B cell (primary cell): ENCODE results near the gene ACAA2. TPM values are rescaled to one million over a fixed set of nuclear protein-coding genes. Genes with fewer than 3 reads are reported as not detected.

ENCODE experiments used
- ATAC-seq: fragments of 200-7000 bp; cut with Tn5 transposase; one replicate; pipeline ENCODE4 v1.10.0; 2021; ENCODE audit warnings: low read depth, mild to moderate bottlenecking, moderate number of reproducible peaks, moderate library complexity
- CTCF ChIA-PET: fragments of 350-600 bp; sonication (Branson Sonifier 250); formaldehyde crosslinking; loops from one replicate; lab custom pipeline; 2021; ENCODE audit warnings: antibody characterized with exemption, inconsistent platforms; lab: Charles Lee
- POLR2A ChIA-PET: fragments of 350-600 bp; sonication (Branson Sonifier 250); formaldehyde crosslinking; loops from one replicate; lab custom pipeline; 2021; ENCODE audit warnings: antibody characterized with exemption; lab: Charles Lee
- DNase-seq: peaks from one replicate; pipeline ENCODE4 v3.0.0; 2013
- H2AFZ ChIP-seq: 2 replicates; pipeline ENCODE4 v1.6.1; 2012; ENCODE audit warnings: mild to moderate bottlenecking, low read depth, low read length; ENCODE audit not compliant: insufficient read depth, poor library complexity, severe bottlenecking
- H3K27ac ChIP-seq, 2 donors: 1 replicate in 1 of 2; 2 replicates in 1 of 2; pipeline ENCODE4 v1.5.1; 2012 to 2013; ENCODE audit warnings: low read length in 2 of 2, mild to moderate bottlenecking in 2 of 2, moderate library complexity in 1 of 2
- H3K27me3 ChIP-seq, 4 experiments: fragments of 200-600 bp in 1 of 4; sonication (generic) in 1 of 4; replicated peaks in 1 of 4; 1 replicate in 2 of 4; 2 replicates in 2 of 4; pipeline versions ENCODE4 v1.6.1 to v1.7.0; 2013 to 2016; ENCODE audit warnings: low read length in 3 of 4, mild to moderate bottlenecking in 2 of 4, mixed read lengths in 1 of 4, moderate library complexity in 1 of 4; ENCODE audit not compliant: insufficient read depth in 4 of 4, control insufficient read depth in 3 of 4; ENCODE audit errors: control extremely low read depth in 1 of 4
- H3K36me3 ChIP-seq, 2 experiments: replicated peaks in 1 of 2; 1 replicate in 1 of 2; 2 replicates in 1 of 2; pipeline versions ENCODE4 v1.6.1 to v1.7.1; 2013; ENCODE audit warnings: low read length in 1 of 2; ENCODE audit not compliant: insufficient read depth in 2 of 2, control insufficient read depth in 1 of 2; ENCODE audit errors: control extremely low read depth in 1 of 2, extremely low read depth in 1 of 2
- H3K4me1 ChIP-seq, 2 donors: fragments of 200-600 bp in 1 of 2; sonication (generic) in 1 of 2; 1 replicate in 1 of 2; 2 replicates in 1 of 2; pipeline versions ENCODE4 v1.5.1 to v1.6.1; 2013 to 2017; ENCODE audit warnings: low read length in 2 of 2; ENCODE audit not compliant: control insufficient read depth in 2 of 2, insufficient read depth in 2 of 2
- H3K4me2 ChIP-seq: replicated peaks from 2 replicates; pipeline ENCODE3; 2012; ENCODE audit warnings: mild to moderate bottlenecking, low read depth, low read length; ENCODE audit not compliant: poor library complexity, severe bottlenecking
- H3K4me3 ChIP-seq, 5 experiments: fragments of 200-600 bp in 1 of 5; sonication (generic) in 1 of 5; 1 replicate in 3 of 5; 2 replicates in 2 of 5; pipeline versions ENCODE4 v1.5.1 to v1.7.0; 2011 to 2016; ENCODE audit warnings: low read length in 4 of 5, mild to moderate bottlenecking in 4 of 5, low read depth in 2 of 5, control low read depth in 1 of 5, moderate library complexity in 1 of 5; ENCODE audit not compliant: insufficient read depth in 1 of 5; ENCODE audit errors: control extremely low read depth in 1 of 5, extremely low read depth in 1 of 5
- H3K79me2 ChIP-seq: fragments of 200-600 bp; sonication (generic); one replicate; pipeline ENCODE4 v1.6.0; 2016; ENCODE audit warnings: low read length; ENCODE audit not compliant: control insufficient read depth, insufficient read depth
- H3K9ac ChIP-seq: fragments of 200-600 bp; sonication (generic); 2 replicates; pipeline ENCODE4 v1.6.1; 2017; ENCODE audit warnings: mild to moderate bottlenecking, low read length, moderate library complexity
- H3K9me3 ChIP-seq, 3 donors: one replicate each; pipeline versions ENCODE4 v1.6.1 to v1.7.1; 2013; ENCODE audit warnings: low read length in 2 of 3; ENCODE audit not compliant: control insufficient read depth in 2 of 3, insufficient read depth in 1 of 3; ENCODE audit errors: control extremely low read depth in 1 of 3
- H4K20me1 ChIP-seq: 2 replicates; pipeline ENCODE4 v1.6.0; 2012; ENCODE audit warnings: mild to moderate bottlenecking, low read length; ENCODE audit not compliant: insufficient read depth, control insufficient read depth, poor library complexity, severe bottlenecking
- H3K27ac Mint-ChIP-seq: one replicate; pipeline ENCODE4 v1.8.0; 2021; ENCODE audit warnings: mixed read lengths
- H3K27me3 Mint-ChIP-seq: one replicate; pipeline ENCODE4 v1.8.0; 2021; ENCODE audit warnings: mixed read lengths
- H3K4me1 Mint-ChIP-seq: one replicate; pipeline ENCODE4 v1.8.0; 2021; ENCODE audit warnings: mixed read lengths
- H3K4me3 Mint-ChIP-seq: one replicate; pipeline ENCODE4 v1.8.0; 2021; ENCODE audit warnings: mixed read lengths
- H3K9me3 Mint-ChIP-seq: one replicate; pipeline ENCODE4 v1.8.0; 2022; ENCODE audit warnings: mixed read lengths; ENCODE audit not compliant: insufficient read depth
- CTCF ChIP-seq: fragments of 200-600 bp; IDR thresholded peaks from one replicate; pipeline ENCODE4 v1.8.0; 2022; ENCODE audit warnings: antibody characterized with exemption, mild to moderate bottlenecking
- EZH2 ChIP-seq: IDR thresholded peaks from 2 replicates; pipeline ENCODE4 v1.6.1; 2012; ENCODE audit warnings: borderline replicate concordance, low read depth, mild to moderate bottlenecking, moderate library complexity, low read length; ENCODE audit not compliant: insufficient read depth, poor library complexity, severe bottlenecking
- WGBS: methylation state at CpG from one replicate; pipeline ENCODE4 v1.1.5; 2013; ENCODE audit warnings: missing lambda C conversion rate; ENCODE audit not compliant: insufficient coverage; 5-methylcytosine and 5-hydroxymethylcytosine counted together
- intact Hi-C: fragments of 100-400 bp; cut with micrococcal nuclease; formaldehyde crosslinking; loops from one replicate; pipeline ENCODE4 v1.10.0; 2022
- polyA plus RNA-seq: library from polyadenylated mRNA; depleted of rRNA; stranded (reverse); fragments of >200 nt; gene quantifications from 2 replicates; pipeline ENCODE4 v1.2.3, GENCODE V29; 2012
- total RNA-seq, 2 donors: library from RNA; stranded (reverse); fragments of 120-200 nt in 1 of 2; gene quantifications; 1 replicate in 1 of 2; 2 replicates in 1 of 2; pipeline versions ENCODE4 v1.2.3 to v1.2.4, GENCODE V29; 2013 to 2022

The ACAA2 gene
- total and polyA plus RNA-seq, 2 donors (not counting 1 experiment from before 2014, with no cell fraction given), result 10.6 to 25.0 TPM

GRCh38 chr18:49832221-49832647, 18.9 kb upstream of the ACAA2 start:
- peaks cover 9% of the 10 kb centered on the region for H3K27me3 Mint-ChIP-seq
- Histone ChIP-seq H3K27ac (no peak overlapping the region), H3K4me2 (no peak overlapping the region), H3K79me2 (no peaks in the 10 kb centered on the region), H4K20me1 (no peaks in the 10 kb centered on the region), H2AFZ (no peak overlapping the region), H3K4me1 (no peaks in the 10 kb centered on the region), H3K27me3 (peaks cover 0 to 4% (median under 1%) of the 10 kb centered on the region in 4 experiments), H3K4me3 (no peak overlapping the region), H3K9me3 (peaks cover 5 to 6% (median 5%) of the 10 kb centered on the region in 3 donors), H3K36me3 (no peaks in the 10 kb centered on the region), H3K9ac (no peak overlapping the region)
- CTCF ChIA-PET, result no interaction called here
- ATAC-seq (no peak), DNase-seq (no peak)
- WGBS, result 100% methylated on average over 2 of the region's 2 CpGs
- H3K4me1 Mint-ChIP-seq, result no peaks in the 10 kb centered on the region
- intact Hi-C loops, result no loop called here
- no peak overlapping the region for H3K4me3 Mint-ChIP-seq
- peaks cover 8% of the 10 kb centered on the region for H3K9me3 Mint-ChIP-seq
- TF ChIP-seq CTCF (no peak), EZH2 (no peak)
- POLR2A ChIA-PET, result no interaction called here
- no peak overlapping the region for H3K27ac Mint-ChIP-seq

GRCh38 chr18:49827996-49828395, 14.7 kb upstream of the ACAA2 start:
- Histone ChIP-seq H3K79me2 (no peaks in the 10 kb centered on the region), H3K4me1 (no peaks in the 10 kb centered on the region), H3K9ac (no peak overlapping the region), H4K20me1 (no peaks in the 10 kb centered on the region), H3K27ac (no peak overlapping the region), H3K36me3 (no peaks in the 10 kb centered on the region), H2AFZ (no peak overlapping the region), H3K9me3 (peaks cover 5 to 8% (median 8%) of the 10 kb centered on the region in 3 donors), H3K27me3 (peaks cover 0 to 6% (median 2%) of the 10 kb centered on the region in 4 experiments), H3K4me2 (no peak overlapping the region), H3K4me3 (no peak overlapping the region)
- H3K27ac Mint-ChIP-seq, result no peak overlapping the region
- ATAC-seq (no peak), DNase-seq (no peak)
- no CpG with 5 or more reads among the region's 1 CpG for WGBS
- H3K27me3 Mint-ChIP-seq, result peaks cover 12% of the 10 kb centered on the region
- H3K4me1 Mint-ChIP-seq, result no peaks in the 10 kb centered on the region
- intact Hi-C loops, result no loop called here
- no peak for TF ChIP-seq CTCF
- no peak for TF ChIP-seq EZH2
- peaks cover 8% of the 10 kb centered on the region for H3K9me3 Mint-ChIP-seq
- no peak overlapping the region for H3K4me3 Mint-ChIP-seq
- ChIA-PET POLR2A (no interaction called here), CTCF (no interaction called here)
